ENCODE data around the gene TNFRSF4.

TNFRSF4 gene

DNA sequence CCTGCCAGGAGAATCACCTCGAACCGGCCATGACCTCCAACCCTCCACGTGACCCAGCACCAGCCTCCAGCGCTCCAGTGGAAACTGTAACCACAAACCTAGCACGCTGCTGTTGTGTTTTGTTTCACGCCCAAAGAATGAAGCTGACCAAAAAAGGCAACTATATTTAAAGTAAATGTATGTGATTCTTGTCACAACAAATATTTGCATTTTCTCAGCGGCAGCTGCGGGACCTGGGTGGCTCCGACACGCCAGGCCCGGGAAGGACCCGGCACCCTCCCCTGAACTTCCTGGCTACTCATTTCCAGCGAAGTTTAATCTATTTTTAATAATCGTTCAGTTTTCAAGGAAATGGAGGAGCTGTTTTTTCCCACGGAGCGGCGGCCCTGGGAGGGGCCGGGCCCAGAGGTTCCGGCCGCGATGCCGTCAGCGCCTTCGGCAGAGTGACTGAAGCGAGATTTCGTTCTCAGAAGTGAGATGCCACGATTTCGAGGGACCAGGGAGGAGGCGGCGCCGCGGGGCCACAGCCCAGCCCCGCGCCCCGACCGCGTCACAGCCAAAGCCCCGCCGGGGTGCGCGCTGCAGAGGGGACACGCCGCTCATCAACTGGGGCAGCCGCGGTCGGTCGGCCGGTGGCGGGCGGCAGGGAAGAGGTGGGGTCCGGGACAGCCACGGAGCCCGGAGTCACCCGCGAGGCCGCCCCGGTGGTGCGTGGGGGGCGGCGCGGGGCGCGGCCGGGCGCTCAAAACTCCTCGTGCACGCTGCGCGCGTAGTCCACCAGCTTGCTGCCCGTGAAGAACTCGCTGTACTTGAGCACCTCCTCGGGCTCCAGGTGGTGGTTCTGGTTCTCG lies 3.0 kb upstream of the TNFRSF4 start:
- no peak for DNase-seq

DNA sequence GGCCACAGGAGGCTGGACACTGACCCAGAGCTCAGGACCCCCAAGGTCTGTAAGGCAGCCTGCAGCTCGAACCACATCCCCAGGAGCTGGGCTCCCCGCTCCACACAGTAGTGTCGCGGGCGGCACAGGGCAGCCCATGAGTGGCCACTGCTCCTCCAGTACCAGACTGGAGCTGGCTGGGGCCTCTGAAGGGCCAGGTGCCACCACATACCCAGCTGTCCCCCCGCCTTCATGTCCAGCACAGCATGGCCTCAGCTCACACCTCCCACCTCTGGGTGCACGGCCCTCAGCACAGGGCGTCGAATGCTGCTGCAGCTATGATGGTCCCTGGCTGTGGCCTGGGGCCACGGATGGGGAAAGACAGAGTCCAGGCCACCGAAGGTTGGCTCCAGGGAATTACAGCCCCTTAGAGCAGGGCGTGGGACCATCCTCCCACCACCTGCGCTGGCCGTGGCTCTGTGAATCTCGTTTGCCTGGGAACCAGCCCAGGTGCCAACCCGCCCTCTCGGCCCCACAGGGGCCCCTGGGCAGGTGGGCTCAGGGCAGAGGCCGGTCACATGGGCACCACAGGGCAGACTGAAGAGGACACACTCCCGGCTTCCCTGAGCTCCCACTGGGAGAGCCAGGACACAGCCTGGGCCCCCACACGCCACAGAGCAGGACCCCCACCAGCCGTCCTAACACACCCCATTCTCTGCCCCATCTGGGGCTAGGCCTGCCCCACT lies 2.1 kb upstream of the TNFRSF4 start:
- no peak for DNase-seq

DNA sequence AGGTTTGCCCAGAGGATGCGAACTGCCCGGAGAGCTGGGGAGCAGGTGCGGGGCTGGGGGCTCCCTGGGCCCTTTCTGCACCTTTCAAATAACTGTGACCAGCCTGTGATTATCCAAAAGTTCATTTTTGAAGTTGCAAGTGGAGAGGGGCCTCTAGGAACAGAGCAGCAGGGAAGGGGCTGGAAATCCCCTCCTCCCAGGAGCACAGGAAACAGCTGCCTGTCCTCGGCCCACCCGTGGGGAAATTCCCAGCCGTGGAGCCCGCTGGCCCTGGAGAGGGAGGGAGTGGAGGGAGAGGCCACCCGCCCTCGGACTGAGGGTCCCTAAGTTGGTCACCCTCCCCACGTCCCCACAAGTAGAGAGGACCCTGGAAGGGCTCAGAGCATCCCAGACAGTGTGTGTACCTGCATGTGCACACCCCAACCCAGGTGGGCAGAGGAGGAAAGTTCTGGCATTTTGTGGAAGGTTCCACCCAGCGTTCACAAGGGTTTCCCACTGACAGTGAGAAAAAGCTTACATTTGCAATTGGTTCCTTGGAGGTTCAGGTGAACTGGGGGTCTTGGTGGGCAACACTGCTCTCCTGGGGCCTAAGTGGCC lies 1.2 kb upstream of the TNFRSF4 start:
- peak; percentile 57 to 71 for DNase-seq

DNA sequence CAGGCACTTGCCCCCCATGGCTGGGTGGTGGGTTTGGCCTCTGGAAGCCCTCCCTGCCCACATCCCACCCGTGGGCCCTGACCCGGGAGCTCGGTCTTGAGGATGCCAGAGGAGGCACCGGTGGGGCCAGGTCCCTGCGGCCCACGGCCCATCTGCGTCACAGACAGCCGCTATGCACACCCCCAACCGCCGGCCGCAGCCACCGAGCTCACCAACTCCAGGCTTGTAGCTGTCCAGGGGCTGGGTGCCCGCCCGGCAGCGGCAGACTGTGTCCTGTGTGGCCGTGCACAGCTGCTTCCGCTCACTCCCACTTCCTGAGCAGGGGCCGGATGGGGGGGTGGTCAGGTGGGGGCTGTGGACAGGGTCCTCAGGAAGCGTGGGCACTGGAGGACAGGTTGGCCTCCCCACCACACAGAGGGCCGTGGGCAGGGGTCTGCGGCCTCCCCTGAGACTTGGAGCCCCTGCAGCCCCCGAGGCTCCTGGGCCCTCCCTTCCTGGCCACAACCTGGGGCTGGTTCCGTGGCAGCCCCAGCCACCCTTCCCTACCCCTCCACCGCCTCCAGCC lies 1.1 kb downstream of the TNFRSF4 start:
- DNase-seq = no peak

DNA sequence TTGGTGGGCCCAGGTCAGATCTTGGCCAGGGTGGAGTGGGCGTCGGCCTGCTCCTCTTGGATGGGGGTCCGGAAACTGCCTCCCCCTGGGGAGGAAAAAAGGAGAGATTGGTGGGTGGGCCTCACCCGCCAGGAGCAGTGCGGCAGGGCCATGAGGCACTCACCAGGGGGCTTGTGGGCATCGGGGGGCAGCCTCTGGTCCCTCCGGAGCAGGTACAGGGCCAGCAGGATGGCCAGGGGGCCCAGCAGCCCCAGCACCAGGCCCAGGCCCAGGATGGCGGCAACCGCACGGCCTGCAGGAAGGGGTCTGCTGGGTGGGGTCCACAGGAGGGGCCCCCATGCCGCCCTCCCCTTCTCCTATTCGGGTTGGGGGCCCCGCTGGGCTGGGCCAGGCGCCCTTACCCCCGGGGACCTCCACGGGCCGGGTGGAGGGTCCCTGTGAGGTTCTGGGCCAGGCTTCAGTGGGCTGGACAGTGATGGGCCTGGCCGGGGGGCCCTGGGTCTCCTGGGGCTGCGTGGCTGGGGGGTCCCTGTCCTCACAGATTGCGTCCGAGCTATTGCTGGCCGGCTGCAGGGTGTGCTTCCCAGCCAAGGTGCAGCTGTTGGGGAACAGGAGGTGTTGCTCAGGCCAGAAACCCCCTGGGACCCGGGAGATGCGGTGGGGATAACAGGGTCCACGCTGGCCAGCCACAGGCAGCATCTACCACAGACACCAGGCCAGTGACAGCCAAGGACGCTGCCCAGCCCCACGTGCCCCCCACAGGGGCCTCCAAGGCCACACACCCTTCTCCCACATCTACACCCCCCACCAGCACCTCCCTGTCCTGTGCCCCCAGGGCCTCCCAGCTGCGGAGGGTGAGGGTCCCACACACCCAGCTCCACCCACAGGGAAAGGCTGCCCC lies 2.2 kb downstream of the TNFRSF4 start:
- no peak for DNase-seq

DNA sequence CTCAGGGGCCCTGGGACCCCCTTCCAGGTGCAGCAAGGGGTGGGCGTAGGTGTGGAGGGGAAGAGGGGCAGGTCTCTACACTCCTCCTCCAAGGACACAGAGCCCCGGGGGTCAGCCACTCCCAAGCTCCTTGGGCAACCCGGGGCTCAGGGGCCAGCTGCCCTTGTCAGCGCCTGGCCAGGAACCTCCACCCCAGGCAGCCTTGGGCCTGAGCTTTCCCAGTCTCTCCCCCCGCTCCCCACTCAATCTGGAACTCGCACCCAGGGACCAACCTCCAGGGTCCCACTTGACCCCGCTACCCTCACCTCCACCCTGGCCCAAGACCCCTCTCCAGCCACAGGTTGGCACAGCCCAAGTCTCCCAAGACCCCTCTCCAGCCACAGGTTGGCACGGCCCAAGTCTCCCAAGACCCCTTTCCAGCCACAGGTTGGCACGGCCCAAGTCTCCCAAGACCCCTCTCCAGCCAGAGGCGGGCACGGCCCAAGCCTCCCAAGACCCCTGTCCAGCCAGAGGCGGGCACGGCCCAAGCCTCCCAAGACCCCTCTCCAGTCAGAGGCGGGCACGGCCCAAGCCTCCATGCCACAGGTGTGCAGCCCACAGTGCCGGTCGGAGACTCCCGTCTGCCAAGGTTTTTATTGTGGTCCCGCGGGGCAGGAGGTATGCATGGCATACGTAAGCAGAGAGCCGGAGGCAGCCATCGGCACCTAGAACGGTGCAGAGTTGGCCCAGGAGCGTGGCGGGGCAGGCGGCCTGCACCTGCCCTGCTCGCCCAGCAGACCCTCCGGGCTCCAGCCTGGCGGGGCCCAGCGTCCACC lies 3.0 kb downstream of the TNFRSF4 start:
- DNase-seq = no peak

DNA sequence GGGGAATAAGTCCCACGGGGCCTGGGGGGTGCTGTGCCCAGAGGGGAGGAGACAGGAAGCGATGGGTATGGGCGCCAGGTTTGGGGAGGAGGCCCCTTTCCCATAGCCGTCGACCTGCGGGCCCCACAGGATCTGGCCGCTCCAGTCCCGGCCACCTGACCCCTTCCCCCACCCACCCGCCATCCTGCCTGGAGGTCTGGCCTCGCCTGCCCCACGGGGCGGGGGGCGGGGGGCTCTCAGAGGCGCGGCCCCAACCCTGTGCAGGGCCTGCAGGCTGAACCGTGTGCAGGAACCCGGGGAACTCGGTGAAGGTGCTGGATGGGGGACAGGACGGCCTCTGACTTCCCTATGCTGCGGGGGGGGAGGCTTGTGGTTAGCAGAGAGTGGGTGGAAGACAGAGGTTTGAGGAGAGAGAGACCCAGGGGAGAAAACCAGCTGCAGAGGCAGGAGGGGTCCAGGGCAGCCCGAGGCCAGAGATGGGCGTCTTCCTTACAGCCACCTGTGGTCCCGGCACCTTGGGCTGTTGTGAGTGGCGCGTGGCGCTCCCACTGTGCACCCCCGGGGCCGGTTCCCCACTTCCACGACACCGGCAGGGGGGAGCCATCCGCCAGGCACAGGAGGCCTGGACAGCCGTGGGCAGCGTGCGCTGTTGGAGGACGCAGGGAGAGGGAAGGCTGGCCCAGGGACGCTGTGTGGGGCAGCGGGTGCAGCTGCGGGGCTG lies 5.1 kb downstream of the TNFRSF4 start:
- peak; percentile 36 to 42 for DNase-seq

DNA sequence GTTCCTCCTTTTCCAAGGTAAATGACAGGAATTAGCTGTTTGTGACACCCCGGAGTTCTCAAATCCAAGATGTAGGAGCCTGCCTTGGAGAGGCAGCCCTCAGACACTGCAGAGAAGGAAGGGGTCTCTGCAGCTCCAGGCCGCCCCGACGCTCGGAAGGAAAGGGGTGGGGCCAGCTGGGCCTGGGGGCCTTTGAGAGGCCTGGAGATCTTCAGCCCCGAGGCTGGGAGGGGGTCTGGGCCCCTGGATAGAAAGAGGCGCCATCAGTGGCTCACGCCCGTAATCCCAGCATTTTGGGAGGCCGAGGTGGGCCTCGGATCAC lies 6.4 kb downstream of the TNFRSF4 start:
- no peak for DNase-seq

DNA sequence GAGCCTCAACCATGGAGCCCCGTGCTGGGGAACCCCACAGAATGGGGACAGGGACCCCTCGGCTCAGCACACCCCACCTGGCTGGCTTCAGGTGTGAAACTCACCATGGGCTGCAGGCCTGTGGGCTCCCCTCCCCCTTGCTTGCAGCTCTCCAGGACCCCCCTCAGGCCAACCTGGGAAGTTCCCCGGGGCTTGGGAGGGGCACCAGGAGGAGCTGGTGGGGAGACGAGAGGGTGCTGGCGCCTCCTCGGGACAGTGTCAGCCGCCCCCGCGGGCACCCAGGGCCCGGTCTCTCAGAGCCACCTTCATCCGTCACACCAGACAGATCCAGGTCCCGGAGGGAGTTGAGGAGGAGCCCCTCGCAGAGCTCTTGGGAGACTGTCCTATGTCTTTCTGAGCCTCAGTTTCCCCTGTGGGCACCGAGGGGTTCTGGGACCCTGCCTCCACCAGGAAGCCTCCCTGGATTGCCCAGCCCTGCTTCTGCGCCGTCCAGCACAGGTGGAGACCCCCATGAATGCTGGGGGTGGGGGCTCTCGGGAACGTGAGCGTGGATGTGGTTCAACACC lies 6.9 kb downstream of the TNFRSF4 start:
- no peak for DNase-seq

DNA sequence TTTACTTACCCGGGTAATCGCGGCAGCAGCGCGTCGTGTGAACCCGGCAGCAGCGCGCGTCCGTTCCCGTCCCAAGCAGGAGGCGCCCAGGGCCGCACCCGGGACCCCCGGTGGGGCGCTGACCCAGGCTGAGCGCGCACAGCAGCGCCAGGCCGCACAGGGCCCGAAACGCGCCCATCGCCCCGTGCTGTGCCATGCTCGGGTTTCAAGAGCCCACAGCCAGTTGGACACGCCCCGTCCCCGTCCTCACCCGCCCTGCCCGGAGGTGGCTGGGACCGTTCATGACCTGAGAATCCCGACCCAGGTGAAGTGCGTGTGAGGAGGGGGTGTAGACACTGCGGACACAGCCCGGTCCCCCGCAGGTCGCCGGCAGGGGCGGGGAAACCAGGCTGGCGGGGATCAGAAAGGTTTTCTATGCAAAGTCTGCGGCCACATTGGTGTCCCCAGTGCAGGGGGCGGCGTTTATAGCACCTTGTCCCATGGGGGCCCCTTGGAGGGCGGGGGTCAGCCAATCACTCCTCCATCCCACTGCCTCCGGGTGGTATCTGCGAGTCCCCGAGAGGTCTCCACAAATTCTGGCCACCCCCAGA lies 7.5 kb downstream of the TNFRSF4 start, which contains the start of gene TNFRSF18:
Gene TNFRSF18, minus strand, starts transcription at position 217 of the 590 bp plus-strand sequence. Its CDS starts 21 bp downstream, at position 196.
- no peak for DNase-seq

DNA sequence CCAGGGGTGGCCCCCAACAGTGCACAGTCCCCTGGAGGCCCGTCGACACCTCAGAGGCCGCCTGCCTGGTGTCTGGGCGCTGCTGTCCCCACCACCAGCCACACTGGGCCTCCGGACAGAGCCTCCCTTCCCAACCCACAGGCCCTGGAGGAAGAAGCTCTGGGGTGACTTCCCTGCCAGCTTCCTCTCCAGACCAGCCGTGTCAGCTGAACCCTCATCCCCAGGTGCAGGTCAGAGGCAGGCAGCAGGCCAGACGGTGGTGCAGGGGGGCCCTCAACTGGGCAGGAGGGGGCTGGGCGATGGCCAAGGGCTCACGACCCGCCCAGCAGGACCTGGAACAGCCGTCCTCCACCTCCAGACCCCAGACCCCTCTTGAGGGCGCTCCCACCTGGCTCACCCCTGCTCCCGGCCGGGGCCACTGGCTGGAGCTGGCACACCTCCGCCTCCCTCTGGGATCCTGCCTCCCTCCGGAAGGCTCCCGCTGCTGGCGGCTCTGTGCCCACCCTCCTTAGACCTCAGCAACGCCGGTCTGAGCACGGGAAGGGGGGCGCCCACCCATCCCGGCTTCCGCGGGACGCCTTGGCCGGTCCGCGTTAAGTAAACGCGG lies 8.1 kb downstream of the TNFRSF4 start:
- DNase-seq = peak in 1 of 2 donors; percentile 34

DNA sequence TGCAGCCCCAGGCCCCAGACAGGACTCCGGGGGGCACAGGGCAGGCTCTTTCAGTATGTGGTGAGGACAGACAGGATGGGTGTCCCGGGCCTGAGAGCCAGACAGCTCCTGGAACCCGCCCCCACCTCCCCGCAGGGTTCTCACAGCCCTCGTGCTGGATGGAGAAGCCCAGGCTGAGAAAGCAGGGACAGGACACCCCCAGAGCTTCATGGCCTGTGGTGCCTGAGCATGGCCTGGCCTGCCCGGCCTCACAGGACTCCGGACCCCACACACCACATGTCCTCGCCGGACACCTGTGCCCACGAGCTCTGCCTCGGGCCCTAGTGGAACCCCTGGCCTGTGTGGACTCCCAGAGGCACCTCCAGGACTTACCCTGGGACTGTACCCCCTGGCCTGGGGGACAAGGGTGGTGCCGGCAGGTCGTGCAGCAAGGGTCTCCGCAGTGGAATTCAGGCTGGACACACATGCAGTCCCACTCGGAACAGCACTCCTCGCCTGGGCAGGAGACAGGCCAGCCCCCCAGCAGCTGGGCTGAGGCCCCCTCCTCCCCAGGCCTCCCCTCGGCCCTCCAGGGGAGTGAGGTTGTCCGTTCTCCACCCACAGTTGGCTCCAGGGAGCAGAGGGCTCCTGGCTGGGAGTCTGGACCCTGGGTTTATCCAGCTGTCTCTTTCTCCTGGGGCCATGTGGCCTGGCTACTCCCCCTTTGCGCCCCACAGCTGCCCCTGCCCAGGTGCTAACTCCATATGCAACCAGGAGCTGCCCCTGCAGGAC lies 8.8 kb downstream of the TNFRSF4 start:
- no peak for DNase-seq

DNA sequence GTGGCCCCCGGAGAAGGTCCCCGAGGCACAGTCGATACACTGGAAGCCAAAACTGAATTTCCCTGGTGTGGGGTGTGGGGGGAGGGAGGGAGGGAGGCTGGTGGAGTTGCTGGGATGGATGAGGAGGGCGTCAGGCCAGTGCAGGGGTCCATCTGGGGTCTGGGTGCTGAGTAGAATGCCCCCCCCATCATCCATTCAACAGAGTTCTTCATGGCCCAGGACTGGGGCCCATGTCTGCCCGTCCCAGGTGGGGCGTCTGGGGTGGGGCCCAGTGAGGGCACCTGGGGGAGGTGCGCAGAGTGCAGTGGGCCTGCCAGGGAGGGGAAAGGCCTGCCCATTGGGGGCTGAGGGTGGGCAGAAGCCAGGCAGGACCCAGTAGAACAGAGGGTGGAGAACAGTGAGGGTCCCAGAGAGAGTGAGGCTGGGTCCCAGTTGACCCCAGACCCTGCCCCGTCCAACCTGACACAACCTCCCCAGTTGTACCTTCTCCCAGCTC lies 9.5 kb downstream of the TNFRSF4 start:
- DNase-seq = no peak

DNA sequence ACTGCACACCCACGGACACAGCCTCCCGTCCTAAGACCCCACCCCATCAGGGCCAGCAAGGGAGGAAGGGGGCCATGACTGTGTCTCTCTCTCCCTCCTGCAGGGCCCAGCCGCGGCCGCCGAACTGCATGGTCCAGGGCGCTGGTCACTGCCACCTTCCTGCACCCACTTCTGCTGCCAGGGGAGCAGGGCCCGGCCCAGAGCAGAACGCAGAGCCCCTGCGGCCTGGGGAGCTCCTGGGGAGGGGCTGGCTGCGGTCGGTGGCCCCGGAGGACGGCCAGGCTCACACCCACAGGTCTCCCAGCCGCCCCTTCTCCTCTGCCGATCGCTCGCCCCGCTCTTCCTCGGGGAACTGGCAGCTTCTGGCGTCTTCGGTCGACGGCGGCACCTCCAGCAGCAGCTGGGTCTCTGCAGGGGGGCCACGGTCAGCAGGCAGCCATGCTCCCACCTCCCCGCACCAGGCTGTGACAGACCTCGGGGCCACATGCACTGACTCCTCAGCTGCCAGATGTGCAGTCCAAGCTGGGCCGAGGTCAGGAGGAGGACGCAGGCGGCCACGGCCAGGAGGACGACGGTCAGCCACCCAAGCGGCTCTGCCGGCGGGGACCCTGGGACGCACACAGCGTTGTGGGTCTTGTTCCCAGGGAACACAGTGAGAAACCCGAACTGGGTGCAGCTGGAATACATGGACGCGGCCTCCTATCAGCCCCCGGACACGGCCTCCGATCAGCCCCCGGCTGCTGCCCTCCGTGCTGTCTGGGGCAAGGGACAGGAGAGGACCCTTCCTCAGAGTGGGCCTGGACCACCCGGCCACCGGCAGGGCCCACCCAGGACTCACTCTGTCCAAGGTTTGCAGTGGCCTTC lies 10.2 kb downstream of the TNFRSF4 start:
- no peak for DNase-seq

DNA sequence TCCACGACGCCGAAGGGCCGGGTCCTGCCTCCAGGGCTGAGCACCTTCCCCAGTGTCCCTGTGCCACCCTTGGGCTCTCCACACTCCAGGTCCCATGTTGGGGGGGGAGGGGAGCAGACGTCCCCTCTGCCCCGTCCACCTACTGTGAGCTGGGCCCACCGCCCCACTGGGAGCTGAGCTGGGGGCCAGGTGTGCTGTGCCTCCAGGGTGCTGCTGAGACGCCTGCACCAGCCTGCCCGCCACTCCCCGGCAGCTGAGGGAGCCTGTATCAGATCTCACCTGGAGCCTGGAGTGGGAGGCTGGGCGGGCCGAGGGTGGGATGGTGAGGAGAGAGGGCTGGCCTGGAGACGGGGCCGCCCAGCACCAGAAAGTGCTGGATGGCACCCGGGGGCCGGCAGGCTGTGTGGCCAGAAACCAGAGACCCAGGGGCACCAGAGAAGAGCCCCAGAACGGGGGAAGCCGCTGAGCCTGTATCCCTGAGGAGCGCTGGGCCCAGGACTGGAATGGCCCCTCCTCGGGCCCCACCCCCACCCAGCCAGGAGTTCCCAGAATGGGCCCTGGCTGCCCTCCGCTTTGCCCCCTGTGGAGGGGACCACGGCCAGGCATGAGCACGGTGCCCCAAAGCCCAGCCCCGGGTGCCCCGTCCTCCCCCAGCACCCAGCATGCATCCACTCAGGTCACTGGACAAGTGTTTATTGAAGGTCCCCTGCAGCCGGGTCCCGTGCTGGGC lies 11.0 kb downstream of the TNFRSF4 start:
- DNase-seq = no peak

DNA sequence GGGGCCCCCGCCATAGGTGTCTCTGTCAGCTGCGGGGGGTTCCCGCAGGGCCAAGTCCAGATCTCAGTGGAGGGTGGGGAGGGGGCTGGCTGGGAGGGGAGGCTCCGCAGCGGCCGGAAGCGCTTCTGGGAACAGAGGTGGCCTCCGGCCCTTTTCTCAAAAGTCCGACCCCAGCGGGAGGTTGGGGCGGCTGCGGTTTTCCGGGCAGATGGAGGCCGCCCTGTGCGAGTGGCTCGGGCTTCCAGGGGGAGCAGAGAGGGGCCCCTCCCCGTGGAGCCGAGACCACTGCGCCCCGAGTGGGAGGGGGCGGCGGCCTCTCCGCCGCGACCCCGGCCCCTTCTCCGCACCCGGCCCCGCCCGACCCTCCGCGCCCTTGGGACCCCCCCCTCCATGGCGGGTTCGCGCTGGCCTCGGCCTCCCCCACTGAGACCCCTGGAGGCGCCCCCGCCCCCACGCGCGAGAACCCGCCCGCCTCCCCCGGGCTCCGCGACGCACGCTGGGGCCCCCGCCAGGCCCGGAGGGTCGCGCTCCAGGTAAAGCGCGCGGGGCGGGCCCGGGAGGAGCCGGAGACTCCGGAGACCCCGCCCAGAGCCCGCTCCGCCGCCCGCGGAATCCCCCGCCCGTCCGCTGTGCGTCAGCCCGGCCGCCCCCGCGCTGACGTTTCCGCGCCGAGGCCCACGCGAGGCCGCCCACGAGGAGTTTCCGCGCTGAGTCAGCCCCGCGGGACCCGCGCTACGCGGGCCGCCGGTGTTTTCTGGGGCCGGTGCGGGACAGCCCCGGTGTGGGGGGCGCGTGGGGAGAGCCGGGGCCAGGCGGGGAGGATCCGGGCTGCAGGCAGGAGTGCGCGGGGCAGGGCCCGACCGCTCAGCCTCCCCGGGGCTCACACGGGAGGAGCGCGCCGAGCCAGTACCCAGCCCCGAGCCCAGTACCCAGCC lies 12.8 kb downstream of the TNFRSF4 start:
- peak; percentile 89 to 95 for DNase-seq
